MCF 10A (cell line): ENCODE measurements around the gene CCDC38. TPM values are rescaled to one million over a fixed set of nuclear protein-coding genes. Genes with fewer than 3 reads are reported as not detected.

ENCODE experiments used
- BruUV-seq: library from RNA; stranded (reverse); fragments of 400-500 nt; replicated peaks from 2 replicates; lab custom pipeline; 2021; lab: Mats Ljungman, UMichigan
- CTCF ChIA-PET: fragments of 300-600 bp; sonication (Branson Sonifier 250); formaldehyde crosslinking; extraction: SDS; loops from one replicate; lab custom pipeline; 2021; ENCODE audit warnings: antibody characterized with exemption, inconsistent platforms; lab: Yijun Ruan, JAX
- POLR2A ChIA-PET: fragments of 300-600, 350-650 bp; sonication (Branson Sonifier 250); formaldehyde crosslinking; extraction: SDS; loops from one replicate; lab custom pipeline; 2020; ENCODE audit warnings: antibody characterized with exemption, inconsistent platforms; lab: Yijun Ruan, JAX
- DNase-seq: peaks from one replicate; pipeline ENCODE4 v3.0.0-alpha.2; 2018; ENCODE audit not compliant: unreplicated experiment
- H3K27ac Mint-ChIP-seq: one replicate; pipeline ENCODE4 v1.8.0; 2022; ENCODE audit warnings: mild to moderate bottlenecking, low read depth, mixed read lengths; ENCODE audit not compliant: unreplicated experiment
- H3K27me3 Mint-ChIP-seq: one replicate; pipeline ENCODE4 v1.8.0; 2022; ENCODE audit warnings: mixed read lengths; ENCODE audit not compliant: insufficient read depth, unreplicated experiment
- H3K36me3 Mint-ChIP-seq: one replicate; pipeline ENCODE4 v1.8.0; 2022; ENCODE audit warnings: mild to moderate bottlenecking, moderate library complexity, mixed read lengths; ENCODE audit not compliant: insufficient read depth, unreplicated experiment
- H3K4me1 Mint-ChIP-seq: one replicate; pipeline ENCODE4 v1.8.0; 2022; ENCODE audit warnings: mixed read lengths; ENCODE audit not compliant: insufficient read depth, unreplicated experiment
- H3K4me3 Mint-ChIP-seq: one replicate; pipeline ENCODE4 v1.8.0; 2022; ENCODE audit warnings: mild to moderate bottlenecking, moderate library complexity, mixed read lengths; ENCODE audit not compliant: unreplicated experiment
- H3K9me3 Mint-ChIP-seq: one replicate; pipeline ENCODE4 v1.8.0; 2022; ENCODE audit warnings: mixed read lengths; ENCODE audit not compliant: unreplicated experiment
- CTCF ChIP-seq: fragments of 200-600 bp; IDR thresholded peaks from one replicate; pipeline ENCODE4 v1.8.0; 2022; ENCODE audit warnings: antibody characterized with exemption, mild to moderate bottlenecking; ENCODE audit not compliant: unreplicated experiment
- intact Hi-C: fragments of 100-400 bp; cut with micrococcal nuclease; formaldehyde crosslinking; loops from 2 replicates; pipeline ENCODE4 v1.14.1; 2022
- total RNA-seq: library from RNA; stranded (reverse); gene quantifications from 2 replicates; pipeline ENCODE4 v1.2.3, GENCODE V29; 2022

The CCDC38 gene
- total RNA-seq, 1 experiment from 2014 or later, result not detected

- DNase-seq, result no peak
- no peaks in the 10 kb centered on the region for H3K4me1 Mint-ChIP-seq
- ChIA-PET CTCF (interaction anchor here (0.6 to 2.3 kb wide), 3 partner anchors 39 to 60 kb away, joined by 3 to 12 read pairs (median 5); no protein-coding TSS in a partner anchor), POLR2A (interaction anchor here (6.0 kb wide), 1 partner anchor 14 kb away, joined by 40 read pairs; the partner anchor contains the start of genes AMDHD1 and CCDC38)
- H3K27ac Mint-ChIP-seq, result no peak overlapping the region
- no TSS peak for BruUV-seq
- no peaks in the 10 kb centered on the region for H3K36me3 Mint-ChIP-seq
- H3K4me3 Mint-ChIP-seq, result no peak overlapping the region
- no peaks in the 10 kb centered on the region for H3K9me3 Mint-ChIP-seq
- intact Hi-C loops, result no loop called here
- H3K27me3 Mint-ChIP-seq, result peaks cover 14% of the 10 kb centered on the region
- no peak for TF ChIP-seq CTCF
These were observed 14.2 kb upstream of the CCDC38 start for GRCh38 chr12:95956557-95957145.

GRCh38 chr12:95955549-95956159, 13.2 kb upstream of the CCDC38 start:
- intact Hi-C loops, result no loop called here
- BruUV-seq, result no TSS peak
- Mint-ChIP-seq H3K4me1 (no peaks in the 10 kb centered on the region), H3K27ac (no peak overlapping the region), H3K9me3 (no peaks in the 10 kb centered on the region), H3K27me3 (peaks cover 24% of the 10 kb centered on the region), H3K36me3 (no peaks in the 10 kb centered on the region), H3K4me3 (no peak overlapping the region)
- POLR2A ChIA-PET, result interaction anchor here (6.0 kb wide), 1 partner anchor 13 kb away, joined by 40 read pairs; the partner anchor contains the start of genes AMDHD1 and CCDC38
- CTCF ChIA-PET, result interaction anchor here (0.7 to 3.2 kb wide), 5 partner anchors 32 to 45 kb away, joined by 3 to 18 read pairs (median 3); no protein-coding TSS in a partner anchor
- no peak for TF ChIP-seq CTCF
- no peak for DNase-seq

- H3K36me3 Mint-ChIP-seq, result no peaks in the 10 kb centered on the region
- peaks cover 38% of the 10 kb centered on the region for H3K27me3 Mint-ChIP-seq
- intact Hi-C loops, result no loop called here
- BruUV-seq, result no TSS peak
- no peaks in the 10 kb centered on the region for H3K9me3 Mint-ChIP-seq
- no peaks in the 10 kb centered on the region for H3K4me1 Mint-ChIP-seq
- TF ChIP-seq CTCF, result no peak
- ChIA-PET CTCF (interaction anchor here (0.5 to 3.2 kb wide), 7 partner anchors 9 to 1388 kb away, joined by 3 to 18 read pairs (median 3); partner anchors contain the start of gene CCDC38), POLR2A (interaction anchor here (6.0 kb wide), 1 partner anchor 10 kb away, joined by 40 read pairs; the partner anchor contains the start of genes AMDHD1 and CCDC38)
- H3K27ac Mint-ChIP-seq, result no peak overlapping the region
- no peak for DNase-seq
- H3K4me3 Mint-ChIP-seq, result no peak overlapping the region
These were observed 10.6 kb upstream of the CCDC38 start for GRCh38 chr12:95953000-95953399.

GRCh38 chr12:95951515-95951914, 9.1 kb upstream of the CCDC38 start:
- Mint-ChIP-seq H3K27me3 (peaks cover 41% of the 10 kb centered on the region), H3K27ac (no peak overlapping the region), H3K9me3 (no peaks in the 10 kb centered on the region), H3K4me1 (no peaks in the 10 kb centered on the region), H3K36me3 (no peaks in the 10 kb centered on the region), H3K4me3 (no peak overlapping the region)
- CTCF ChIA-PET, result interaction anchor here (0.6 kb wide), 1 partner anchor 8 kb away, joined by 4 read pairs; the partner anchor contains the start of gene AMDHD1
- POLR2A ChIA-PET, result interaction anchor here (0.8 to 6.0 kb wide), 2 partner anchors 9 to 260 kb away, joined by 4 to 40 read pairs; partner anchors contain the start of genes AMDHD1 and CCDC38
- no peak for TF ChIP-seq CTCF
- BruUV-seq, result no TSS peak
- intact Hi-C loops, result no loop called here
- DNase-seq, result no peak
